ENCODE data around the gene PLVAP.

Gene PLVAP

DNA sequence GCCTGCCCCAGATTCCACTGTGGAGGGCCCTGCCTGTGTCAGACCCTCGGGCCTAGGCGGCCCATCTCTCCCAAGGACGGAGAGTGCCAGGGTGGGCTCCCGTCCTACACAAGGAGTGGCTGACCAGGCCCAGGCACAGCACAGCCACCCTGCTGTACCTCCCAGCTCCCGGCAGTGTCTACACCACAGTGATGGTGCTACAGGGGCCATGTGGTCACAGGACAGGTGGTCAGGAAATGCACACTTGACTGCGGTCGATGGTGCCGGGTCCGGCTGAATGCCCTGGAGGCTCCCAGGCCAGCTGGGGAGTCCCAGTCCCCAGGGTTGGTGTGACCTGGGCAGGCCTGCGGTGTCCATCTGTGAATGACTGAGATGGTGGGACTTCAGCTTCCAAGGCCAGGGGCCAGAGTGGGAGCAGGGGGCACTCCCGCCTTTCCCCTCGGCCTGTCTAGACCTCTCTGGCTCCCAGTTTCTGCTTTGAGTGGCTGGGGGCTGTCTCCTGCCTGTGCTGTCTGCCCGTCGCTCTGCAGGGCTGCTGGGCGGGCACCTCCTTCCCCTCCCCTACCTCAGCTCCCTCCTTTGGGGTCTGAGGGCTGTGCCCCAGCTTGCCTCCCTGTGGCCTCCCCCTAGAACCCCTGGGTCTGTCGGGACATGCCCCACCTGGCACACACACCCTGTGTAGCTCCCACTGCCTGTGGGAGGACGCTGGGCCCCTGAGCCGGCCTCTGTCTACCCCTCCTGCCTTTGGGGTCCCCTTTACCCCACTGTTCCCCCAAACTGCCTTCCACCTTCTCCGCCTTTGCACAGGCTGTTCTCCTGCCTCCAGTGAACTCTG lies 55.3 kb downstream of the PLVAP start:
- no peak for DNase-seq (ENCODE audit: low spot score)

DNA sequence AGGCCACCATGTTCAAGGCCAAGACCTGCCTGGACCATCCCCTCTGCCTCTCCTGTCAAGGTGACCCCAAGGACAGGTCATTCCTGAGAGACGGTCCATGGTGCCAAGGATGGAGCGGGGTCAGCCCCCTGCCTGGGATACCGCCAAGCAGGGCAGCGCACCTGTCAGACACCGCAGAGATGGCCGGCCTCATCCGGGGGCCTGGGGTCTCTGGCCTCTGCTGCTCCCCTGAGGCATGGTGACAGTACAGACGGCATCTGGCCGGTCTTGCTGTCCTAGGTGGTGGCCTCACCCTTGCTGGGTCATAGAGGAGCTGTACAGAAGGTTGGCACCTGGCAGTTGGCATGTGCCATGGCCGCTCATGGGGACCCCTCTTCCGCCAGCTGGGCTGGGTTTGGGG lies 56.7 kb downstream of the PLVAP start:
- no peak for DNase-seq (ENCODE audit: low spot score)

DNA sequence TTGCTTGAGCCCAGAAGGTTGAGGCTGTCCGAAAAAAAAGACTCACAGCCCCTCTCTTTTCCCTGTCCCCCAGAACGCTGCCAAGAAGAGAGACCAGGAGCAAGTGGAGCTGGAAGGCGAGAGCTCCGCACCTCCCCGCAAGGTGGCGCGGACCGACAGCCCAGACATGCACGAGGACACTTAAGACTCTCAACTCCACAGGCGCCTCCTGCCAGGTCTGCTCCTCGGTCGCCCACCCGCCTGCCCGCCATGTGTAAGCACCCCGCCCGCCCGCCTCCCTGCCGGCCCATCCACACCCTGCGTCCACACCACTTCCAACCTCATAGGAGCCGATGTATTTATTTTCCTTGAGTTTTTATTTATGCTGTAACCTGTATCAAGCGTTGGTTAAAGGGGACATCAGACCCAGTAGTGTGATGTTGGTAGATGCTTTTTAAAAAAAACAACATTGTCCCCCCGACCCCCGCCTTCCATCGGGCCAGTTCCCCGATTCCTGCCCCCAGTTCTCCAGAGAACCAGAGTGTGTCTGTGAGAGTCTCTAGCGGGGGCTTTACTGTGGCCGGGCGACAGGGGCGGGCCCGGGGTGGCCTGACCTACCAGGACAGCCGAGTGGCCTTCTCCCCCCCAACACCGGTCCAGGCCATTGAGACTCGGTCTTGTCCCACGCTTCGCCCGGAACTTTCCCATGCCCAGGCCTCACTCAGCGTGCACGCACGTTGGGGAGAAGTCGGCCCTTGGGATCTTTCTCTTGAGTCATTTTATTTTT lies 57.5 kb downstream of the PLVAP start:
- DNase-seq (ENCODE audit: low spot score) = no peak

DNA sequence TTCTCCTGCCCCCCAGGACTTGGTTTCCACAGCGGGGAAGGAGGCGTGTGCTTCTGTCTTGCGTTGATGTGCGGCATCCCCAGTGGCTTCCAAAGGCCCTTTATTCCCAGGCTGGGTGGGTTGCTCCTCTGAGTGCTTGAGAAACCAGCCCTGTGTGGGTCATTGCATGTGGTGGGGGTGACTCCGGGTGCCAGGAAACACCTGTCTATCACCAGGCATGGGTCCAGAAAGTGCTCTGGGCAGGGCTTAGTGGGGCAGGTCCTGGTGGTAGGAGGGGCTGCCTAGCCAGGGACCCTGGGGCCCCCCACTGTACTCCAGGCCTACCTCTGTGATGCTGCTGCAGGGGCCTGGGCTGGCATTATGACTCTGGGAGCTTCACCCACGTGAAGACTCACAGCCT lies 58.2 kb downstream of the PLVAP start:
- DNase-seq (ENCODE audit: low spot score) = no peak

DNA sequence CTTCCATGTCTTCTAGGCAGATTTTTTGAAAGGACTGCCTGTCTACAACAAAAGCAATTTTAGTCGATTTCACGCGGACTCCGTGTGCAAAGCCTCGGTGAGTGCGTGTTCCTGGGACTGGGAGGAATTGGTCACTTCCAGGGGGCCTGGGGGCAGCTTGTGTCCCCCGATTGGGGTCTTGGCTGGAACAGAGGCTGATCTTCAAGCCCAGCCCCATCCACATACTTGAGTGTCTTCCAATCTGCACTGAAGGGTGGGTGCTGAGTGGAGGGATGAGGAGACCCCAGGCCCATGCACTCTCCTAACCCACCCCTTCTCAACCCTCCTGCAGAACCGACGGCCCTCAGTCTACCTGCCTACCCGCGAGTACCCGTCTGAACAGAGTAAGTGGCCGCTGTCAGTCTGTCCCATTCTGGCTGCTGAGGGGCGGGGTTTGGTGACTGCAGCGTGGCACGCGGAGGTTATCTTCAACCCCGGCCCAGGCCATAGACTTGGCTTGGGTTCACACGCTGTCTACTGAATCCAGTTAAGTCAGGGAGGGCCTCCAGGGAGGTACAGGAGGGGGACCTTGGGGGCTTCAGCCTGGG lies 63.0 kb downstream of the PLVAP start:
- no peak for DNase-seq (ENCODE audit: low spot score)

DNA sequence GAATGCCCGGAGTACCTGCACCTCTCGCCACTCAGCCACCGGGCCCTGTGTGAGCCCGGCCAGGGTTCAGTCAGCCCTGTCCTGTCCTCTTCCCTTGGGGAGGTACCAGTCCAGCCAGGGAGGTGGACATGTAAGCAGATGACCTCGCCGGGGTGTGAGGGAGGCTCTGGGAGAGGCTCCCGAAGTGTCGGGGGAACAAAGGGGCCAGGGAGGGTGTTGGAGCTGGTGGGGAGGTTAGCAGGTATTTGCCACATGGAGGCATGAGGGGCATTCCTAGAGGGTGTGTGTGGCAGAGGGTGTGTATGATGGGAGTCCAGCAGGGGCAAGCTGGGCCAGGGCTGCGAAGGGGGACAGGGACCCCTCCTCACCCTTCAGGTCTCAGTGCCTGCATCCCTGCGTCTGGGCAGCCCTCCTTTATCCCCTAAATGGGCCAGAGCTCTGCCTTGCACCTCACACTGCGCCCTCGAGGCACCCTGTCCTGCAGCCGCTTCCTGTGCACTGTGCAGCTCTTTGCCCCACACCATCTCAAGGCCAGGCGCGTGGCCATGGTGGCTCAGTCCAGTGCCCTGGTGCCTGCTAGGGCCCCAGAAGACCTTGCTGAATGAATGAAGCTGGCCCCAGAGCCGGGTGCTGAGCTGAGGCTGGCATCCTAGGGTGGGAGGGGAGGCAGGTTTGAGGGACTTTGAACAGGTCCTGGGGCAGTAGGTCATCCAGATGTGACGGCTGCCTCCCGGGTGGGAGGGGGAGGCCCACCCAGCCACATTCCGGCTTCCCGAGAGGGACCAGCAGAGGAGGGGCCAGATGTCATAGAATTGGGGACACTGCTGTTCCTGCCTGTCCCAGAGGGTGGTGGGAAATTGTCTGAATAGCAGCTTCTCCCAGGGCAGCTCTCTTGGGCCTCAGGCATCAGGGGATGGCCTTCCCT lies 64.7 kb downstream of the PLVAP start:
- DNase-seq (ENCODE audit: low spot score) = no peak

DNA sequence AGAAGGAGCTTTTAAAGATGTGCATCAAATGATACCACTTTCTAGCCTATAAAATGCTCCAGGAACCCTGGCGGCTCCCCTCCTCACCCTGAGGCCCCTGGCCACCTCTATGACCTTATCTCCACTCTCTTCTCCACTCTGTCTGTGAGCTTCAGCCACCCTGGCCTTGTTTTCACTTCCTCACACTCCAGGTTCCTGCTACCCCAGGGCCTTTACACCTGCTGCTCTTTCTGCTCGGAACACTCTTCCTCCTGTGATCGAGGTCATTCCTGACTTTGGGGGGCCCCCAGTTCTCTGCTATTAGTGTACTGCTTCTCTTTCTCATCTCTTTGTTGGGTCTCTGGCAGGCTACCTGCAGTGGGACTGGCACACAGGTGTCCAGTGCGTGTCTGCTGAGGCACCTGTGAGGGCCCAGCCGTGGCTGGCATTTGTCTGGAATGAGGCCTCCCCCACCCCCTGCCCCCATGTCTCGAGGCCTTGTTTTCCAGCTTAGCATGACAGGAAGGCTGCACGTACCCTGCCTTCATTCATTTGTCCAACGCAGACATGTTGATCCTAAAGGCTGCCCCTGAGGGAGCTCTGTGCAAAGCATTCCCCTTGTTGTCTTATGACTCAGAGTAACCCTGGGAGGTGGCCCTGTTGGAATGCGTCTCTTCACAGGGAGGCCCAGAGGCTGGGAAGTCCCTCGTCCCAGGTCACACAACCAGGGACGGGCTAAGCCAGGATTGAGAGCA lies 65.5 kb downstream of the PLVAP start:
- no peak for DNase-seq (ENCODE audit: low spot score)

DNA sequence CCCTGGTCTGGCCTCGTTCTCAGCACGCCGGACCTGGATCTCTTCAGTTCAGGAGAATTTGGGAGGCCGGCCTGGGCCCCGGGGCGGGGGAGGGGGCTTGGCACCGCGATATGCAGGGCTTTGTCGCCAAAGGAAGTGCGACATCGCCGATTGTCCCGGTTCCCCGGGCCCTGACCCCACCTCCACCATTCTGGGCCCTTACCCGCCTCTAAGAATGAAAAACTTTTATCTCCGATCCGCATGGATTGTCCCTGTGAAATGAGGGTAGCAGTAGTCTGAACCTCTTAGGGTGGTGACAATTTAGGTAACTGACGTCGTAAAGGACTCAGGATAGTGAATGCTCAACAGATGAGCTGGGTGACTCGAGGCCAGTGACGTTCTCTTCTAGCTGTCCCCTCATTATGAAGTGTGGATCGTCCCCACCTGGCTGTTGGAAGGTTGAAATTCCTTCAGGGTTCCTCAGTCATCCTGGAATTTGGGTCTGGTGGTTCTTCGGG lies 67.1 kb downstream of the PLVAP start:
- DNase-seq (ENCODE audit: low spot score) = no peak

DNA sequence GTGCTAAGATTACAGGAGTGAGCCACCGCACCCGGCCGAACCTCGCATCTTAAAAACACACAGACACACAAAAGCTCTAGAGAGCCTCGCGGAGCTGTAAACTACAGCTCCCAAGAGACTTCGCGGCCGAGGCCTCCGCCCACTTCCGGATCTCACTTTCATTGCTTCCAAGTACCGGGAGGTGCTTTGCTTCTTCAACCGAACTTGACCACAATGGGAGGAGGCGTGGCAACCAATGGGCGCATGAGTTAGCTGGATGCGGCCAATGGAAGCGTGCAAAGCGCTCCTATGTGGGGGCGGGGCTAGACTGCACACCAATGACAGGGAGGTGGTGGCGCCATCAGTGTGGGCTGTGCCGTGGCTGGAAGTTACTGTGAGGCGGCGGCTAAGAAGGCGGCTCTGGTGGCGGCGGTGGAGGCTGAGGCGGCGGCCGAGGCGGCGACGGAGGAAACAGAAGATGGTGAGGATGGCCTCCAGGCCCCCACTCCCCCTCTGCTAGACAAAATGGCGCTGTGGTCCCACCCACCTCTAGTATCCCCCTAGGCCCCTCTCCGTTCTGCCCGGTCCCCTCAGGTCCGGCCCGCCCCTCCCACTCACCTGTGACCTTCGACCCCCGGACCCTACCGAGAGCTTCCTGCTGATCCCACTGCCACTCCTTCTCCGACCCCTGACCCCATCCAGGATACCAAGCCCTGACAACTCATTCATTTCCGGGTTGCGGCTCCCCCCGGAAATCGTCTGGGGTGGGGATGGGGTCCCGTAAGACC lies 67.8 kb downstream of the PLVAP start, which contains the start of gene DDA1:
DDA1 (plus strand) TSS at position 366 of the 767 bp plus-strand sequence; CDS start at position 458, 92 bp downstream.
- DNase-seq (ENCODE audit: low spot score) = peak; percentile 99

DNA sequence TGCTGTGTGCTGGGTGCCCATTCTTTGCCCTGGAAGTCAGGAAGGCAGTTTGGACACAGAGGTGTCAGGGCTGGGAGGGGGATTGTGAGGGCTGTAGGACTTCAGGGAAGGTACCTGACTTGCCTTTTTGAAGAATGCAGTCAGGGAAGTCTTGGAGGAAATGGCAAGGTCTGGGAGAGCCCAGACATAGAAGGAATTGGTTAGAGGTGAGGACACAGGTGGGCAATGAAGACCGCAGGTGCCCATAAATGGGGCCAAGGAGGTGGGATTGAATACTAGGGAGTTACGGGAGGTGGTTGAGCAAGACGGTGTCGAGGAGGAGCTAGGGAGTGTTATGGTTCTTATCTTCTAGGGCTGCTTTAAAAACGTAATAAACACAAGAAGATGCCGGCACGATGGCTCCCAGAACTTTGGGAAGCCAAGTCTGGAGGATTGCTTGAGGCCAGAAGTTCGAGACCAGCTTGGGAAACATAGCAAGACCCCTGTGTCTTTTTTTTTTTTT lies 69.2 kb downstream of the PLVAP start:
- no peak for DNase-seq (ENCODE audit: low spot score)

DNA sequence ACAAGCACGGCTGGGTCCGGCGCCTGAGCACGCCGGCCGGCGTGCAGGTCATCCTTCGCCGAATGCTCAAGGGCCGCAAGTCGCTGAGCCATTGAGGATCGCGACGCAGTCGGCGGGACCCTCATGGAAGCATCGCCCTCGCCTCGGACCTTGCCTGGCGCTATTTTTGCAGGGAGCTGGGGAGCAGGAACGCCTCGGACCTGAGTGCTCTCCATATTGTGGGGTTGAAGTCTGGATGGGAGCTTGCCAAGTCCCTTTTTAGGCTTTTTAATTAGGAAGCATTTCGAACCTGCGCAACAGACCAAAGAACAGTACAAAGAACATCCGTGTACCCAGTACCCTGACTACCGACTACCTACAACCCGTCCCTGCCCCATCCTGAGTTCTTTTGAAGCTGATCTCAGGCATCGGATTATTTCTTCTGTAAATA lies 70.8 kb downstream of the PLVAP start:
- DNase-seq (ENCODE audit: low spot score) = no peak

DNA sequence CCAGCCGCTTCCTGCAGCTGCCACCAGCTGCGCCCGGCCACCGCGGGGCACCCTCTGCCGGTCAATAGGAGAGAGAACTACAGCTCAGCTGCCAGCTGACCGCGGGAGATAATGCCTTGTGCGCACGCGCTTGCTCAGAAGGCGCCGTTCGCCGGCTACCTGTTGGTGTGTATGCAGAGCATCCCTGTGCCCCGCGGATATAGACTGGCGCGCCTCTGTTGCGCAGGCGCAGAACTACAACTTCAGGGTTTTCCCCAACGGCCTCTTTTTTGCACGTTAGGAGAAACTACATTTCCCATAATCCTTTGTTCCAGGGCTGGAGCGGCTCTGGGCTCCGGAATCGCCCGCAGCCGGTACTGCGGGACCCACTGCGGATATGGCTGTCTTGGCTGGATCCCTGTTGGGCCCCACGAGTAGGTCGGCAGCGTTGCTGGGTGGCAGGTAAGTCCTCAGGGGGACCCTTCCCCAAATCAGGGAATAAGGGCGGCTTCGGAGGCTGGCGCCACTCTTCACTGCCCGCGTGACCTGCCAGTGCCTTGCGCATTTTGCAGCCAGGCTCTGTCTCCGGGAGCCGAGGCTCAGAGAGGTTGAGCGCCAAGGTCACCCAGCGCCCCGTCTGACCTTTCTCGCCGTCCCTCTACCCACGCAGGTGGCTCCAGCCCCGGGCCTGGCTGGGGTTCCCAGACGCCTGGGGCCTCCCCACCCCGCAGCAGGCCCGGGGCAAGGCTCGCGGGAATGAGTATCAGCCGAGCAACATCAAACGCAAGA lies 71.4 kb downstream of the PLVAP start, which contains the start of gene MRPL34:
MRPL34 (plus strand) TSS at position 356 of the 768 bp plus-strand sequence; CDS start at position 377, 21 bp downstream.
- peak; percentile 97 for DNase-seq (ENCODE audit: low spot score)

DNA sequence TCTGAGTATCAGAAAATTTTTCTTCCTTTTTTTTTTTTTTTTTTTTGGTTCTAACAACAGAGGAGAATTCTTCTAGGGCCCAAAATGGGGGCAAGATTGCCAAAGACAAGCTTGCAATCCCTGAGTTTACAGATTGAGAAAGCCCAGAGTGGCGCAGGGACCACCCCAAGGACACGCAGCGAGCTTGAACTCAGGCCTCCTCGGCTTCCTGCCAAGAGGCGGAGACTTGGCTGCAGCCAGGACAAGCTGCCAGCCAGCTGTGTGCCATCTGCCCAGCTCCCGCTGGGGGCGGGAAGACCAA lies 72.0 kb downstream of the PLVAP start:
- no peak for DNase-seq (ENCODE audit: low spot score)

DNA sequence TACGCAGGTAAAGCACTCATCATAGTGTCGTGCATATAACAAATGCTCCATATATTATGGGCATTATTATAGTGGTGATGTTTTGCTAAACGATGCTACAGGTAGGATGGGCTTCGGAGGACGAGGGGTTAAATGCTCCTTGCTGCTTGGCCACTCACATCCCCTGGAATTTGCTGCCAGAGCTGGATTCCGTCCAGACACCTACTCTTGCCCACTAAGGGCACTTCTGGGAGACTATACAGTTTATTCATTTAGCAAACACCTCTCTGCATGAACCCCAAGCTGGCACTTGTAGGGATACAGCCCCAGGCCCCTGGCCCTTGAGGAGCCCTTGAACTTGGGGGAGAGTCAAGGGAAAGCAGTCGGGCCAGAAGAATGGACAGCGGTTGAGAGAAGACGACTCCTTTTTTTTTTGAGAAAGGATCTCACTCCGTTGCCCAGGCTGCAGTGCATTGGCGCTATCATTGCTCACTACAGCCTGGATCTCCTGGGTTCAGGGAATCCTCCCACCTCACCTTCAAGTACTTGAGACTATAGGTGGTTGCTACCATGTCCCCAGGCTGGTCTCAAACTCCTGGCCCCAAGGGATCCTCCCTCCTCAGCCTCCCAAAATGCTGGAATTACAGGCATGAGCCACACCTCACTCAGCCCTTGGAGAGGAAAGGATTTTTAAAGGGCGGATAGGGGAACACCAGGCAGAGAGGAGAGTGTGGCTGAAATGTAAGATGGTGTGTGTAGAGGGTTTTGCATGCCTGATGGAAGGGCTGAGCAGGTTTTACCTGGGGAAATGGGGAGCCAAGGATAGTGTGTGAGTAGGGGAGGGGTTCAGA lies 72.5 kb downstream of the PLVAP start:
- no peak for DNase-seq (ENCODE audit: low spot score)

DNA sequence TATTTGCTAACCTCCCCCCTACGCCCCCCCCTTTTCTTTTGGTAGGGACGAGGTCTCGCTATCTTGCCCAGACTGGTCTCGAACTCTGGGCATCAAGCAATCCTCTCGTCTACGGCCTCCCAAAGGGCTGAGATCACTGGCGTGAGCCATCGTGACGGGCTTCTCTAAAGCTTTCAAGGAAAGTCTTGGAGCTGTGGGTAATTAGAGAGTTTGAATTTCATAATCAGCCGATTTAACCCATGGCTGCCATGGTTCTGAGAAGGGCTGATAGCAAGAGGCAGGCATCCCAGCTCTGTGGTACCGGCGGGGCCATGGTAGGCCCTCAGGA lies 73.2 kb downstream of the PLVAP start:
- DNase-seq (ENCODE audit: low spot score) = no peak

DNA sequence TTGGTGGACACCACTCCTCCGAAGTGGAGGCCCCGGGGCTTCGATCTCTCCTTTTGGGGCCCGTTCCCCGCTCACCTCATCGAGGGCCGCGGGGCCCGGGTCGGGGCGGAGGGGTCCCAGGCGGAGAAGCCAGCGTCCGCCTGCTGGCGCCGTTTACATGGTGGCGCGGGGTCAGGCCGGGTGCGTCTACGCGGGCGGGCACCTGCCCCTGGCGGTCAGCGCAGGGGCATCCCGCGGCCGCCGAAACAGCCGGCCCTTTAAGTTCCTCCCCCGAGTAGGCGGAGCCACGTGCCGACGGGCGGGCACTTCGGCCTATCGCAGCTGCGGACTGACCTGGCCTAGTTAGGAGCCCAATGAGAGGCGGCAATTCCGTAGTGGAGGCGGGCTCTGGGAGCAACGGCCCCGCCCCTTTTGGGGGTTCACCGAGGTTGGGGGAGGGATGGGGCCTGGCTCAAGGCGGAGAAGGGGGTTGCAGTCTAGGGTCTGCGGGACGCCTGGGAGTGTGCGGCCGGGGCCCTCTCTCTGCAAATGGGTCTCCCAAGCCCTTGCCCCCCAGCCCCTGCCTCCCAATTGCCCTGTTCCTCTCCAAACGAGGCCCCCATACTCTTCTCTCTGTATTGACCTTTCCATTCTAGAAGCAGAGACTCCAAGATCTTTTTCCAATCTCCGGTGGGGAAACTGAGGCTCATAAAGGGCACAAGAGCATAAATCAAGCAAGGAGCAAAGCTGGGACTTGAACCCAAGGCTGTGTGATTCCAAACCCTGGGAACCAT lies 73.8 kb downstream of the PLVAP start, which contains the start of gene ABHD8:
ABHD8 (minus strand) TSS at position 259 of the 773 bp plus-strand sequence. CDS start 1,809 bp downstream, outside the sequence.
- DNase-seq (ENCODE audit: low spot score) = peak; percentile 91

DNA sequence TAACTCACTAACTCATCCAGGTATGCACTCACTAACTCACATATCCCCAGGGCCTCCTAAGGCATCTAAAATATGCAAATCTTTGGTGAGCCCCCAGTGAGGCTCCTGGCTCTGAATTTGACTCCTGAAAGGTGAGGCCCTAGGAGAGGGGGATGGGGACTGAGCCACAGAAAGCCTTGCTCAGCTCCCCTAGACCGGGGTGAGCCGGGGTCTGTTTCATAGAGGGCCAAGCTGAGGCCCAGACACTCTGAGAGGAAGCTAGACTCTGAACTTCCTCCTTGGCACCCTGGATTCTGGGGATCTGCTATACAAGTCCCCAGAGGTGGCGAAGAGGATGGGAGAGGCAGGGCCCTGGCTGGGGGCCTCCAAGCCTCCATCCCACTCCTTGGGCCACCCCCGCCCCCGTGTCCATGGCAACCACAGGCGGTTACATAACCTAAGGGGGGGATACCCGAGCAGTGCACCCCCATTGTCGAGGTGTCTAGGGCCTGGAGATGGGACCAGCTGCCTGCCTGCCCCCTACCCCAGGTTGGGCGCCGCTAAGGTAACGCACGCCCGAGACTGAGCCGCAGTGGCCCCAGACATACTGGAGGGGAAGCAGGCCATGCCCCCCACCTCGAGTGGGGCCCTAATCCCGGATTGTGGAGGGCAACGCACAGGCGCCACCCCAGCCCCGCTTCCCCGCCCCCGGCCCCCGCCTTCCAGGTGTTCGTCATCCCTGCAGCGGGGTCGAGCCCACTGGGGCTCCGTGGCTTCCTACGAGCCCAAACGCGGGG lies 74.6 kb downstream of the PLVAP start:
- DNase-seq (ENCODE audit: low spot score) = peak; percentile 53
